Measurements from ENCODE around the gene AP2A2.

Gene AP2A2

DNA sequence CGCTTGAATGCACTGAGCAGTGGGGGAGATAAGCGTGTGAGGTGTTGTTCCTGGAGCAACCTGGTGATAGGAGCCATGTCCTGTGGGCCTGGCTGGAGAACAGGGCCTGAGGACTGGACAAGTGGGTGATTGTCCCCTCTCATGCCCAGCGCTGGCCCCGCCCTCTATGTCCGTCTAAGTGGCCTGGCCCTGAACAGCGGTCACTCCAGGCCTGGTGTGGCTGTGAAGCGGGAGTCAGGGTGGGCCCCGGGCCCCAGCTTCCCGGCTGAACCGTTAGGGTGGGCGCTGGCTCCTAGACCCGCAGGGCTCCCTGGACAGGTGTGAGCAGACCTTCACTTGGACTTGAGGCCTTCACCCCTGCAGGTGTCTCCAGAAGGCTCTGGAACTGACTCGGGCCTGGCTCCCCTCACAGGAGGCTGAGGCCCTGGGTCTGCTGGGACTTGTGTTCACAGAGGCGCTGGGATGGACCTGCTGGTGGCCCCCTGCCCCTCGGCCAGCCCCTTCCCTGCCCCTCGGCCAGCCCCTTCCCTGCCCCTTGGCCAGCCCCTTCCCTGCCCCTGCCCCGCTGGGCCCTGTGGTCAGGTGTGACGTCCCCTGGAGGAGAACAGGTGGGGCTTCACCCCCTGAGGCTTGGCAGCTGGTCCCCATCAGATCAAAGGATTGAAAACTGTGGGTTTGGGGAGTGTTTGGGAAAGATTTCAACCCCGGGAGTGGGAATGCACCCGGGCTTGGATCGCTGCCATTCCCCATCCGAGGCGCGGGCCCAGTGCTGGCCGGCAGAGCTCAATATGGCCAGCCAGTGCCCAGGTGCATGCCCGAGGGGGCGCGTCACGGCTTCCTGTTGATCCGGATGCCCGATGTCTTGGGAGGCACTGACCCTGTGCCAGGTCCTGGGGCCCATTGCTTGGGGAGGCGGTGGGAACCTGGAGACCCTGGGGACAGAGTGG is 114.1 kb downstream of the AP2A2 start:
- Histone ChIP-seq H4K91ac (ENCODE audit: low read depth, low read length, poor library complexity) (no peak overlapping the region), H3K36me3 (replicated peaks in 1 of 2; ENCODE audit: control insufficient read depth in 2 of 2, insufficient read depth in 2 of 2, low read length in 2 of 2) (no peaks in the 10 kb centered on the region), H2BK15ac (ENCODE audit: low read length) (no peak overlapping the region), H3K14ac (ENCODE audit: low read length) (no peak overlapping the region), H3K9me3 (replicated peaks in 1 of 2; ENCODE audit: control insufficient read depth in 2 of 2, insufficient read depth in 1 of 2, low read depth in 1 of 2, low read length in 2 of 2) (peaks cover 0 to 3% of the 10 kb centered on the region in 2 donors), H3K18ac (ENCODE audit: low read length) (peak overlapping the region; percentile 16), H4K8ac (ENCODE audit: low read depth, low read length) (no peak overlapping the region), H2BK5ac (ENCODE audit: low read length) (peak overlapping the region; percentile 32), H3K4me3 (ENCODE audit: low read length in 2 of 2) (no peak overlapping the region), H3K4me2 (ENCODE audit: insufficient read depth, low read length, poor library complexity, severe bottlenecking) (no peak overlapping the region), H3K79me1 (ENCODE audit: low read depth, low read length) (no peaks in the 10 kb centered on the region), H3K4ac (ENCODE audit: low read length) (no peak overlapping the region), H3K27me3 (ENCODE audit: control insufficient read depth in 3 of 3, insufficient read depth in 3 of 3, low read depth in 1 of 3, low read length in 3 of 3) (peaks cover 0 to 10% (median 0%) of the 10 kb centered on the region in 3 experiments), H2AK5ac (ENCODE audit: low read depth, low read length) (peak overlapping the region; percentile 34), H3K9ac (ENCODE audit: low read depth, low read length, poor library complexity) (peak overlapping the region; percentile 15), H3K23ac (ENCODE audit: low read depth, low read length, poor library complexity) (peak overlapping the region; percentile 67), H2AFZ (ENCODE audit: low read length) (no peak overlapping the region), H3K27ac (replicated peaks; ENCODE audit: low read length) (no peak overlapping the region), H2BK12ac (ENCODE audit: low read length) (peak overlapping the region; percentile 11), H2BK120ac (ENCODE audit: low read depth, low read length) (no peak overlapping the region), H3K4me1 (ENCODE audit: control insufficient read depth in 2 of 2, insufficient read depth in 1 of 2, low read depth in 1 of 2, low read length in 2 of 2) (peaks cover 0 to 3% of the 10 kb centered on the region in 2 donors)
- no peak for DNase-seq (ENCODE audit: low spot score)
- WGBS, 2 donors (ENCODE audit: extremely low coverage in 2 of 2, insufficient read length in 2 of 2, insufficient replicate concordance in 1 of 2) = no CpG with 5 or more reads among the region's 32 CpGs

DNA sequence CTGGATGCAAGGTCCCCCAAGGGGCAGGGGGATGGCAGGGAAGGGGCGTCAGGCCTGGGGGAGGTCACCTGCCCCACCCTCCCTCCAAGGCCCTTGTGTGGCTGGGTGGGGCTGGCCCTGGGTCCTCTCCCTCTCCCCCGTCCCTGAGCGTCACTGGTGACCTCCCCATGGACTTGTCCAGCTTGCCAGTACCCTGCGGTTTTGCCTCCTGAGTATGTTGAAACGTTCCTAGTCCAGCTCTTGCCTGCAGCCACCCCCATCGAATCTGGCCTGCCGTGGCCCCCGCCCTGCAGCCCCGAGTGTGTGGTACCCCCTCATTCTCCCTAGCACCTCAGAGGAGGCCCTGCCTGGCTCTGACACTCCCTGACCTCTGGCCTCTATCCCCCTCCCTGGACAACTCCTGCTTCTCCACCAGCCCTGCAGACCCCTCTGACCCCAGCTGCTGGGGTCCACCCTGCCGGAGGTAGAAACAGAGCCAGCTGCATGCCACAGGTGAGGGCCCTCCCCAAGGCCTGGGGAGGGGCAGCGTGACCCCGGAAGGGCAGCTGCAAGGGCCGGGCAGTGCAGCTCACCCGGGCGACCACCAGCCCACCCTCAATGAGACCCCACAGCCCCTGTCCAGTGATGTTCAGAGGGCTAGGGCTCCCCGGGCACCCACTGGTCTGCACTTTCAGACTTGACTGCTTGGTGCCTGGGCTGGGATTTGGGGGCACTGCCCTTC is 114.9 kb downstream of the AP2A2 start:
- Histone ChIP-seq H2BK12ac (ENCODE audit: low read length) (no peak overlapping the region), H3K27ac (replicated peaks; ENCODE audit: low read length) (no peak overlapping the region), H3K4me3 (ENCODE audit: low read length in 2 of 2) (no peak overlapping the region), H3K4ac (ENCODE audit: low read length) (no peak overlapping the region), H2BK15ac (ENCODE audit: low read length) (peak overlapping the region; percentile 33), H2AK5ac (ENCODE audit: low read depth, low read length) (peak overlapping the region; percentile 43), H2AFZ (ENCODE audit: low read length) (no peak overlapping the region), H2BK5ac (ENCODE audit: low read length) (peak overlapping the region; percentile 82), H4K8ac (ENCODE audit: low read depth, low read length) (no peak overlapping the region), H3K23ac (ENCODE audit: low read depth, low read length, poor library complexity) (peak overlapping the region; percentile 67), H3K14ac (ENCODE audit: low read length) (no peak overlapping the region), H2BK120ac (ENCODE audit: low read depth, low read length) (no peak overlapping the region), H3K9ac (ENCODE audit: low read depth, low read length, poor library complexity) (peak overlapping the region; percentile 15), H3K18ac (ENCODE audit: low read length) (peak overlapping the region; percentile 44), H4K91ac (ENCODE audit: low read depth, low read length, poor library complexity) (no peak overlapping the region), H3K4me1 (ENCODE audit: control insufficient read depth in 2 of 2, insufficient read depth in 1 of 2, low read depth in 1 of 2, low read length in 2 of 2) (peaks cover 0 to 3% of the 10 kb centered on the region in 2 donors), H3K4me2 (ENCODE audit: insufficient read depth, low read length, poor library complexity, severe bottlenecking) (no peak overlapping the region), H3K36me3 (replicated peaks in 1 of 2; ENCODE audit: control insufficient read depth in 2 of 2, insufficient read depth in 2 of 2, low read length in 2 of 2) (no peaks in the 10 kb centered on the region), H3K9me3 (replicated peaks in 1 of 2; ENCODE audit: control insufficient read depth in 2 of 2, insufficient read depth in 1 of 2, low read depth in 1 of 2, low read length in 2 of 2) (peaks cover 0 to 3% of the 10 kb centered on the region in 2 donors), H3K27me3 (ENCODE audit: control insufficient read depth in 3 of 3, insufficient read depth in 3 of 3, low read depth in 1 of 3, low read length in 3 of 3) (peaks cover 0 to 10% (median 0%) of the 10 kb centered on the region in 3 experiments), H3K79me1 (ENCODE audit: low read depth, low read length) (no peaks in the 10 kb centered on the region)
- no peak for DNase-seq (ENCODE audit: low spot score)
- no CpG with 5 or more reads among the region's 16 CpGs for WGBS, 2 donors (ENCODE audit: extremely low coverage in 2 of 2, insufficient read length in 2 of 2, insufficient replicate concordance in 1 of 2)

DNA sequence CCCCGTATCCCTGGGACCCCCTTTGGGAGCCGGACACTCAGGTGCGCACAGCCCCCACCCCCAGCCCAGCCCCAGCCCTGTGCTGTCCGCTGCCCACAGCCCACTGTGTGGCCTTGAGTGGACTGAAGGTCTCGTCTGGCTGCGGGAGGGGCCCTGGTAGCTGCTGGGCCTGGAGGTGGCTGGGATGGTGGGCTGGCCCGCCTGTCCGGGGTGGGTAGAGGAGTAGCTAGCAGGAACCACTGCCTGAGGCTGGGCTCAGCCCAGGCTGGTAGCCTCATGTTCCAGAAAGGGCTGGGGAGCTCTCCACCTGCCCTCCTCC is 115.4 kb downstream of the AP2A2 start:
- no peak overlapping the region for H4K8ac ChIP-seq (ENCODE audit: low read depth, low read length)
- H2AK5ac ChIP-seq (ENCODE audit: low read depth, low read length) = peak overlapping the region; percentile 70
- peak overlapping the region; percentile 38 for H3K14ac ChIP-seq (ENCODE audit: low read length)
- peaks cover 0 to 3% of the 10 kb centered on the region in 2 donors for H3K4me1 ChIP-seq (ENCODE audit: control insufficient read depth in 2 of 2, insufficient read depth in 1 of 2, low read depth in 1 of 2, low read length in 2 of 2)
- no peak overlapping the region for H2AFZ ChIP-seq (ENCODE audit: low read length)
- H2BK15ac ChIP-seq (ENCODE audit: low read length) = peak overlapping the region; percentile 67
- no peaks in the 10 kb centered on the region for H3K79me1 ChIP-seq (ENCODE audit: low read depth, low read length)
- H2BK12ac ChIP-seq (ENCODE audit: low read length) = peak overlapping the region; percentile 84
- peak overlapping the region; percentile 82 for H2BK5ac ChIP-seq (ENCODE audit: low read length)
- no peak for DNase-seq (ENCODE audit: low spot score)
- no peak overlapping the region for H3K4me3 ChIP-seq (ENCODE audit: low read length in 2 of 2)
- no peak overlapping the region for H3K27ac ChIP-seq (replicated peaks; ENCODE audit: low read length)
- no peaks in the 10 kb centered on the region for H3K36me3 ChIP-seq (replicated peaks in 1 of 2; ENCODE audit: control insufficient read depth in 2 of 2, insufficient read depth in 2 of 2, low read length in 2 of 2)
- no peak overlapping the region for H3K23ac ChIP-seq (ENCODE audit: low read depth, low read length, poor library complexity)
- H4K91ac ChIP-seq (ENCODE audit: low read depth, low read length, poor library complexity) = no peak overlapping the region
- no peak overlapping the region for H2BK120ac ChIP-seq (ENCODE audit: low read depth, low read length)
- H3K4ac ChIP-seq (ENCODE audit: low read length) = peak overlapping the region; percentile 37
- peaks cover 0 to 10% (median 0%) of the 10 kb centered on the region in 3 experiments for H3K27me3 ChIP-seq (ENCODE audit: control insufficient read depth in 3 of 3, insufficient read depth in 3 of 3, low read depth in 1 of 3, low read length in 3 of 3)
- no peak overlapping the region for H3K18ac ChIP-seq (ENCODE audit: low read length)
- H3K4me2 ChIP-seq (ENCODE audit: insufficient read depth, low read length, poor library complexity, severe bottlenecking) = no peak overlapping the region
- no peak overlapping the region for H3K9ac ChIP-seq (ENCODE audit: low read depth, low read length, poor library complexity)
- no CpG with 5 or more reads among the region's 8 CpGs for WGBS, 2 donors (ENCODE audit: extremely low coverage in 2 of 2, insufficient read length in 2 of 2, insufficient replicate concordance in 1 of 2)
- peaks cover 0 to 3% of the 10 kb centered on the region in 2 donors for H3K9me3 ChIP-seq (replicated peaks in 1 of 2; ENCODE audit: control insufficient read depth in 2 of 2, insufficient read depth in 1 of 2, low read depth in 1 of 2, low read length in 2 of 2)

DNA sequence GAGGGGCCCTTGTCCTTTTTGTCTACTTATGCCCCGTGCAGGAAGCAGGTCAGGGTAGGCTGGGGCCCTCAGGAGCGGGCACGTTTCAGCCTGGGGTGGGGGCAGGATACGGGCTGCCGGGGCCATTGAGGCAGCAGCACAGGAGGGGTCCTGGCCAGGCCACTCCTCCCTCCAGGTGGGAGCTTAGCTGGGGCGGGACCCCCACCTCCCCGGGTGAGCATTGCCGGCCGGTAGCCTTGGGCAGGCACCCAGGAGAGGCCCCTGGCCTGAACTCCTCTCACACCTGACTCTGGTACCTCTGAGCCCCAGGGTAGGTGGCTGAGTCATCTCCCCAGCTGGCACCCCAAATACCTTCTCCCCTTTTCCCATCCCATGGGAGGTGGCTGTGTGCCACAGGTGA is 115.8 kb downstream of the AP2A2 start:
- Histone ChIP-seq H3K27me3 (ENCODE audit: control insufficient read depth in 3 of 3, insufficient read depth in 3 of 3, low read depth in 1 of 3, low read length in 3 of 3) (peaks cover 0 to 10% (median 0%) of the 10 kb centered on the region in 3 experiments), H3K27ac (replicated peaks; ENCODE audit: low read length) (no peak overlapping the region), H3K4me2 (ENCODE audit: insufficient read depth, low read length, poor library complexity, severe bottlenecking) (no peak overlapping the region), H3K4me3 (ENCODE audit: low read length in 2 of 2) (no peak overlapping the region), H2AFZ (ENCODE audit: low read length) (no peak overlapping the region), H3K18ac (ENCODE audit: low read length) (peak overlapping the region; percentile 48), H3K14ac (ENCODE audit: low read length) (peak overlapping the region; percentile 38), H2BK12ac (ENCODE audit: low read length) (peak overlapping the region; percentile 84), H3K9me3 (replicated peaks in 1 of 2; ENCODE audit: control insufficient read depth in 2 of 2, insufficient read depth in 1 of 2, low read depth in 1 of 2, low read length in 2 of 2) (peaks cover 0 to 3% of the 10 kb centered on the region in 2 donors), H3K9ac (ENCODE audit: low read depth, low read length, poor library complexity) (peak overlapping the region; percentile 21), H2BK120ac (ENCODE audit: low read depth, low read length) (no peak overlapping the region), H3K4me1 (ENCODE audit: control insufficient read depth in 2 of 2, insufficient read depth in 1 of 2, low read depth in 1 of 2, low read length in 2 of 2) (peaks cover 0 to 3% of the 10 kb centered on the region in 2 donors), H4K8ac (ENCODE audit: low read depth, low read length) (no peak overlapping the region), H3K23ac (ENCODE audit: low read depth, low read length, poor library complexity) (no peak overlapping the region), H2BK5ac (ENCODE audit: low read length) (no peak overlapping the region), H3K79me1 (ENCODE audit: low read depth, low read length) (no peaks in the 10 kb centered on the region), H3K36me3 (replicated peaks in 1 of 2; ENCODE audit: control insufficient read depth in 2 of 2, insufficient read depth in 2 of 2, low read length in 2 of 2) (no peaks in the 10 kb centered on the region), H3K4ac (ENCODE audit: low read length) (peak overlapping the region; percentile 37), H2BK15ac (ENCODE audit: low read length) (peak overlapping the region; percentile 67), H4K91ac (ENCODE audit: low read depth, low read length, poor library complexity) (no peak overlapping the region), H2AK5ac (ENCODE audit: low read depth, low read length) (peak overlapping the region; percentile 70)
- DNase-seq (ENCODE audit: low spot score) = no peak
- WGBS, 2 donors (ENCODE audit: extremely low coverage in 2 of 2, insufficient read length in 2 of 2, insufficient replicate concordance in 1 of 2) = no CpG with 5 or more reads among the region's 9 CpGs
